ENCODE measurements around the gene RAD51B. TPM values are rescaled to one million over a fixed set of nuclear protein-coding genes. Genes with fewer than 3 reads are reported as not detected.

The RAD51B gene
- total RNA-seq, 1 experiment from 2014 or later = 23.3 TPM

DNA sequence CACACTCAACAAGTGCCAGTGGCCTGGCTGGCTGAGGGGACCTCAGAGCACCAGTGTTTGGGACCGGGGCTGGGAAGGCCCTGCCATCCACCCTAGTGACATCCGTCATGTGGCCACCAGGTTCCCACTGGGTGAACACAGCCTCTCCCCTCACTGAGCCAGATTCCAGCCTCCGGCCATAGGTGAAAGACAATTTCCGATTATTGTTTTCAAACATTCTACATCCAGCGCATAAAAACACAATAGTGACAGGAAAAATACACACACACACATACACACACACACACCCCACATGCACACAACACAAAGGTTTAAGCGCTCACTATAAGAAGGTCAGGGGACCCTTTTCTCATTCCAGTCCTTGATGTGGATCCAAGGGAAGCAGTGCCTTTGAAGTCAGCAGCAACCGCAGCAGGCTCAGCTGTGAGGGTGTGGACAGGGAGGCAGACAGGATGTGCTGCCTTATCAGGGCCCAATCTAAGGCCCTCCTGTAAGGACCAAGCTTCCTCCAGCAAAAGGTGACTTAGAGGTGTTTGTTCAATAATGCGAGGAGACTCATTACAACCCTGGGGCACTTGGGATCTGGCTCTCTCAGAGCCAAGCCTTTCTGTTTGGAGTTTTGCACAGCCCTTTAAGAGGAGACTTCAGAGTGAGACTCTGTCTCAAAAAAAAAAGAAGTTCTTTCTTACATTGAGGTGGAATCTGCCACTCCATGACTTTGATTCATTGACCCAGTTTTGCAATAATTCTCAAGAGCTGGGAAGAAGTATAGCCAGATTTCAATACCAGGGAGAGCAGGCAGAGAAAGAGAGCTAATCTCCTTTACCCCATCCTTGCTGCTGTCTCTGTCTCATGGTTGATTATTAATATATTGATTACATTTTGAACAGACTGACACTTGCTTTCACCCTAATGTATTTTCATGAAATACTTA, 745.5 kb downstream of the RAD51B start:
- ChIA-PET POLR2A (ENCODE audit: low non-redundant PET) (no interaction called here), CTCF (no interaction called here)
- H3K4me1 ChIP-seq (ENCODE audit: insufficient read depth, low read length, poor library complexity, severe bottlenecking) = no peaks in the 10 kb centered on the region
- H3K36me3 ChIP-seq (ENCODE audit: insufficient read depth, low read length, poor library complexity, severe bottlenecking) = no peaks in the 10 kb centered on the region
- TF ChIP-seq, protein P1, sequence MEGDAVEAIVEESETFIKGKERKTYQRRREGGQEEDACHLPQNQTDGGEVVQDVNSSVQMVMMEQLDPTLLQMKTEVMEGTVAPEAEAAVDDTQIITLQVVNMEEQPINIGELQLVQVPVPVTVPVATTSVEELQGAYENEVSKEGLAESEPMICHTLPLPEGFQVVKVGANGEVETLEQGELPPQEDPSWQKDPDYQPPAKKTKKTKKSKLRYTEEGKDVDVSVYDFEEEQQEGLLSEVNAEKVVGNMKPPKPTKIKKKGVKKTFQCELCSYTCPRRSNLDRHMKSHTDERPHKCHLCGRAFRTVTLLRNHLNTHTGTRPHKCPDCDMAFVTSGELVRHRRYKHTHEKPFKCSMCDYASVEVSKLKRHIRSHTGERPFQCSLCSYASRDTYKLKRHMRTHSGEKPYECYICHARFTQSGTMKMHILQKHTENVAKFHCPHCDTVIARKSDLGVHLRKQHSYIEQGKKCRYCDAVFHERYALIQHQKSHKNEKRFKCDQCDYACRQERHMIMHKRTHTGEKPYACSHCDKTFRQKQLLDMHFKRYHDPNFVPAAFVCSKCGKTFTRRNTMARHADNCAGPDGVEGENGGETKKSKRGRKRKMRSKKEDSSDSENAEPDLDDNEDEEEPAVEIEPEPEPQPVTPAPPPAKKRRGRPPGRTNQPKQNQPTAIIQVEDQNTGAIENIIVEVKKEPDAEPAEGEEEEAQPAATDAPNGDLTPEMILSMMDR (conservative IDR thresholded peaks at IDR 0.05; ENCODE audit: low read depth, low read length) = no peak
- no peak for TF ChIP-seq EZH2 (IDR thresholded peaks at IDR 0.05; ENCODE audit: borderline replicate concordance, low read depth, low read length, poor library complexity, severe bottlenecking)
- H3K9me3 ChIP-seq (ENCODE audit: low read depth, low read length, poor library complexity, severe bottlenecking) = no peaks in the 10 kb centered on the region
- H3K4me3 ChIP-seq (ENCODE audit: low read depth, low read length, poor library complexity, severe bottlenecking) = no peak overlapping the region
- H3K27ac ChIP-seq (ENCODE audit: low read depth, low read length, poor library complexity, severe bottlenecking) = no peak overlapping the region
- no peaks in the 10 kb centered on the region for H3K27me3 ChIP-seq (replicated peaks; ENCODE audit: insufficient read depth, low read depth, low read length, poor library complexity)
- DNase-seq (ENCODE audit: low spot score) = no peak
- BruUV-seq (replicated peaks) = no TSS peak
- intact Hi-C loops (cut with micrococcal nuclease; ENCODE audit: unreplicated experiment) = no loop called here

DNA sequence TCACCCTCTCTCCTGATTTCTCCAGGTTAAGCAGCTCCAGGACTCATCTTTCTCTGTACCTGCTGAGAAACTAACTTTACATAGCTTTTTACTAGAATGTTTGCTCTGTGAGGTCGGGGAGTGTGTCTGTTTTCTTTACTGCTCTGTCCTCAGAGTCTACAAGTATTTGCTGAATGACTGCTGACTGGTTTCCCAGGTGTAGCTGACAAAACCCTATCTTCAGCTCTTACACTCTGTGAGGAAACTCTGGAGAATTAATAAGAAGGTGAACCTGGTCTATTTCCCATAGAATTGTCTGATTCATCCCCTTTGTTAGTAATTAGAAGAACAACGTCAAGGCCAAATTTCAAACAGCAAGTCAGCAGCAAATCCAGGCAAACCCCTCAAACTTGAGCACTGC, 746.5 kb downstream of the RAD51B start:
- Histone ChIP-seq H3K27me3 (replicated peaks; ENCODE audit: insufficient read depth, low read depth, low read length, poor library complexity) (no peaks in the 10 kb centered on the region), H3K36me3 (ENCODE audit: insufficient read depth, low read length, poor library complexity, severe bottlenecking) (no peaks in the 10 kb centered on the region), H3K4me1 (ENCODE audit: insufficient read depth, low read length, poor library complexity, severe bottlenecking) (no peaks in the 10 kb centered on the region), H3K4me3 (ENCODE audit: low read depth, low read length, poor library complexity, severe bottlenecking) (no peak overlapping the region), H3K27ac (ENCODE audit: low read depth, low read length, poor library complexity, severe bottlenecking) (no peak overlapping the region), H3K9me3 (ENCODE audit: low read depth, low read length, poor library complexity, severe bottlenecking) (no peaks in the 10 kb centered on the region)
- BruUV-seq (replicated peaks) = no TSS peak
- TF ChIP-seq EZH2 (IDR thresholded peaks at IDR 0.05; ENCODE audit: borderline replicate concordance, low read depth, low read length, poor library complexity, severe bottlenecking) = no peak
- TF ChIP-seq, protein P1 (conservative IDR thresholded peaks at IDR 0.05; ENCODE audit: low read depth, low read length) = no peak
- CTCF ChIA-PET = no interaction called here
- DNase-seq (ENCODE audit: low spot score) = no peak
- intact Hi-C loops (cut with micrococcal nuclease; ENCODE audit: unreplicated experiment) = no loop called here
- POLR2A ChIA-PET (ENCODE audit: low non-redundant PET) = no interaction called here

DNA sequence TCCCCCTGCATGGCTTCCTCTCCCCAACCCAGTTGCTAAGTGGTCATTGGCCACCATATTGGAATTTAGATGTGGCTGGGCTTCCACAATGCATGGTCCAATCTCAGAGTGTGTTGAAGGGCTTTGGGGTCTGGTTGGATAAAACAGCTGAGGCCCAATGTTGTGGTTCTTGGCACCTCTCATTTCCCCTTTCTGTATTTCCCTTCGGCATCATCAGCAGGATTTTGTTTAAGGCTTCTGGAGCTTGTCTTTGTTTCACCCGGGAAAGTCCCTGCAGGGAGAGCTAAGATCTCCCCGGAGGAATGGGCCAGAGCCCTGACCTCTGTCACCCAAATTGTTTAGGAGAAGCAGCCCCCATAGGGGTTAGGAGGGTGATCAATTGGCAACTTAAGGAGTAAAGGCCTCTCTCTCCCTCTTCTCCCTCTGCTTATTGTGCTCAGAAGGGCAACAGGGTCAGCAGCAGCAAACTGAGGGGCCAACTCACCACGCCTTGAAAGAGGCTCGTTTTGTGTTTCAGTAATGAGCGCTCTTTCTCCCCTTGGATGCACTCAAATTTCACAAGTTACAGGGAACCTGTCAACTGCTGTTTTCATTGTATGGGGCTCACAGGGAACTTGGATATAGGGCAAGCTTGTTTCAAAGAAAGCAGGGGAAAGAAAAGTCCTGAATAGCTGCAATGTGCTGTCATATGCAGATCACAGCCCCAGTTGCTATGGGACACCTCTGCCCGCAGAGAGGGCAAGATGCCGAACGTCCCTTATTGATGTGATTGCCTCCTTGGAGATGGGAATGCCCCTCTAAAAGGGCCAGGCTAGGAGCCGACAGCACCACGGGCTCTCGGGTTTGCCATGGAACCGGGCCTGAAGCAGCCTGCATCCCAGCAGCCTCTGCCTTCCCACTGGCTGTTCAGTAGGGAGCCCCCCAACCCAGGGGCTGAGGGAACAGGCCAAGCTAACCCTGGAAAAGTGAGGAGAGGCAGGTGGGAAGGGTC, 749.6 kb downstream of the RAD51B start:
- intact Hi-C loops (cut with micrococcal nuclease; ENCODE audit: unreplicated experiment) = no loop called here
- H3K27ac ChIP-seq (ENCODE audit: low read depth, low read length, poor library complexity, severe bottlenecking) = no peak overlapping the region
- no TSS peak for BruUV-seq (replicated peaks)
- POLR2A ChIA-PET (ENCODE audit: low non-redundant PET) = no interaction called here
- no peak for DNase-seq (ENCODE audit: low spot score)
- no peaks in the 10 kb centered on the region for H3K4me1 ChIP-seq (ENCODE audit: insufficient read depth, low read length, poor library complexity, severe bottlenecking)
- no peaks in the 10 kb centered on the region for H3K27me3 ChIP-seq (replicated peaks; ENCODE audit: insufficient read depth, low read depth, low read length, poor library complexity)
- no peaks in the 10 kb centered on the region for H3K9me3 ChIP-seq (ENCODE audit: low read depth, low read length, poor library complexity, severe bottlenecking)
- no peak overlapping the region for H3K4me3 ChIP-seq (ENCODE audit: low read depth, low read length, poor library complexity, severe bottlenecking)
- TF ChIP-seq, protein P1 (conservative IDR thresholded peaks at IDR 0.05; ENCODE audit: low read depth, low read length) = no peak
- H3K36me3 ChIP-seq (ENCODE audit: insufficient read depth, low read length, poor library complexity, severe bottlenecking) = no peaks in the 10 kb centered on the region
- CTCF ChIA-PET = no interaction called here

Data from A673 (cell line).